Endothelial cell of umbilical vein (primary cell): ENCODE data around the gene NRXN3. TPM values are rescaled to one million over a fixed set of nuclear protein-coding genes. Genes with fewer than 3 reads are reported as not detected.

Experiments used
- BruUV-seq: library from RNA; stranded (reverse); fragments of 400-500 nt; replicated peaks from 2 replicates; lab custom pipeline; 2021; lab: Mats Ljungman, UMichigan
- CTCF ChIA-PET: fragments of 300-600, 350-600 bp; sonication (Branson Sonifier 250); formaldehyde crosslinking; loops from one replicate; lab custom pipeline; 2021; ENCODE audit warnings: antibody characterized with exemption, inconsistent platforms; lab: Charles Lee
- POLR2A ChIA-PET: fragments of 300-600, 350-600 bp; sonication (Branson Sonifier 250); formaldehyde crosslinking; loops from one replicate; lab custom pipeline; 2021; ENCODE audit warnings: antibody characterized with exemption, inconsistent platforms; lab: Charles Lee
- DNase-seq: peaks from one replicate; pipeline ENCODE4 v3.0.0-alpha.2; 2011; ENCODE audit warnings: low read depth, low spot score
- FAIRE-seq: peaks from 2 replicates; lab custom pipeline; 2011; peaks lifted over from hg19 to GRCh38; lab: Jason Lieb, UNC
- H2AFZ ChIP-seq: 2 replicates; pipeline ENCODE4 v1.6.0; 2012; ENCODE audit warnings: low read depth, low read length, control low read depth, inconsistent platforms
- H3K27ac ChIP-seq: 2 replicates; pipeline ENCODE4 v1.5.1; 2011; ENCODE audit warnings: low read depth, mild to moderate bottlenecking, control low read depth, low read length, moderate library complexity; ENCODE audit not compliant: insufficient read depth
- H3K27me3 ChIP-seq, 2 experiments: 2 replicates each; pipeline versions ENCODE4 v1.6.0 to v1.6.1; 2011; ENCODE audit warnings: low read length in 2 of 2, mixed read lengths in 1 of 2; ENCODE audit not compliant: control insufficient read depth in 2 of 2, insufficient read depth in 2 of 2
- H3K36me3 ChIP-seq, 2 experiments: 2 replicates in 1 of 2; 3 replicates in 1 of 2; pipeline ENCODE4 v1.5.1; 2011; ENCODE audit warnings: low read length in 2 of 2, mild to moderate bottlenecking in 1 of 2, moderate library complexity in 1 of 2; ENCODE audit not compliant: control insufficient read depth in 2 of 2, insufficient read depth in 2 of 2; ENCODE audit errors: extremely low read depth in 1 of 2
- H3K4me1 ChIP-seq: 3 replicates; pipeline ENCODE4 v1.5.1; 2011; ENCODE audit warnings: mild to moderate bottlenecking, low read length; ENCODE audit not compliant: control insufficient read depth, insufficient read depth; ENCODE audit errors: extremely low read depth
- H3K4me2 ChIP-seq: 2 replicates; pipeline ENCODE4 v1.6.1; 2011; ENCODE audit warnings: low read length, control low read depth, mixed read lengths; ENCODE audit not compliant: insufficient read depth
- H3K4me3 ChIP-seq, 3 experiments: fragments of 200-600 bp in 1 of 3; sonication (generic), shearing (Covaris generic) in 1 of 3; replicated peaks in 1 of 3; 2 replicates each; pipeline ENCODE4 v1.5.1; 2011 to 2016; ENCODE audit warnings: control low read depth in 3 of 3, low read length in 3 of 3, mild to moderate bottlenecking in 2 of 3, inconsistent platforms in 1 of 3, low read depth in 1 of 3, moderate library complexity in 1 of 3; ENCODE audit not compliant: insufficient read depth in 1 of 3
- H3K79me2 ChIP-seq: 2 replicates; pipeline ENCODE4 v1.6.0; 2012; ENCODE audit warnings: low read length, inconsistent platforms; ENCODE audit not compliant: control insufficient read depth, insufficient read depth
- H3K9ac ChIP-seq: replicated peaks from 2 replicates; pipeline ENCODE3; 2011; ENCODE audit warnings: low read length, control low read depth; ENCODE audit not compliant: insufficient read depth; ENCODE audit errors: extremely low read depth
- H3K9me1 ChIP-seq: replicated peaks from 3 replicates; pipeline ENCODE4 v1.6.0; 2011; ENCODE audit warnings: mild to moderate bottlenecking, low read length; ENCODE audit not compliant: control insufficient read depth, insufficient read depth; ENCODE audit errors: extremely low read depth
- H3K9me3 ChIP-seq: replicated peaks from 2 replicates; pipeline ENCODE4 v1.5.1; 2012; ENCODE audit warnings: low read length, inconsistent platforms; ENCODE audit not compliant: control insufficient read depth, insufficient read depth
- H4K20me1 ChIP-seq: replicated peaks from 2 replicates; pipeline ENCODE3; 2011; ENCODE audit warnings: mild to moderate bottlenecking, low read length; ENCODE audit not compliant: control insufficient read depth, insufficient read depth; ENCODE audit errors: extremely low read depth
- CTCF ChIP-seq, 2 donors: IDR thresholded peaks; 1 replicate in 1 of 2; 2 replicates in 1 of 2; pipeline ENCODE4 v1.5.1; 2011; ENCODE audit warnings: low read length in 2 of 2, mild to moderate bottlenecking in 2 of 2, moderate library complexity in 2 of 2, control low read depth in 1 of 2, inconsistent platforms in 1 of 2, low read depth in 1 of 2; ENCODE audit not compliant: insufficient read depth in 1 of 2; ENCODE audit errors: extremely low read depth in 1 of 2
- EZH2 ChIP-seq: IDR thresholded peaks from 2 replicates; pipeline ENCODE4 v1.6.1; 2012; ENCODE audit warnings: borderline replicate concordance, low read depth, mild to moderate bottlenecking, moderate library complexity, low read length, inconsistent platforms; ENCODE audit not compliant: severe bottlenecking
- FOS ChIP-seq: IDR thresholded peaks from 2 replicates; pipeline ENCODE4 v1.6.1; 2011; ENCODE audit warnings: mild to moderate bottlenecking, low read length, moderate library complexity, borderline replicate concordance; ENCODE audit not compliant: insufficient read depth
- GATA2 ChIP-seq: IDR thresholded peaks from 2 replicates; pipeline ENCODE4 v1.7.0; 2011; ENCODE audit warnings: low read depth, mild to moderate bottlenecking, moderate library complexity, mixed read lengths, low read length; ENCODE audit not compliant: insufficient read length, insufficient read depth
- JUN ChIP-seq: IDR thresholded peaks from 2 replicates; pipeline ENCODE4 v1.6.1; 2011; ENCODE audit warnings: borderline replicate concordance, low read depth; ENCODE audit not compliant: insufficient read length, insufficient read depth
- MAX ChIP-seq: IDR thresholded peaks from 2 replicates; pipeline ENCODE4 v1.6.1; 2011; ENCODE audit not compliant: insufficient read depth, insufficient read length
- MYC ChIP-seq: IDR thresholded peaks from one replicate; pipeline ENCODE4 v1.6.1; 2011; ENCODE audit warnings: mild to moderate bottlenecking, low read depth, low read length
- POLR2A ChIP-seq: IDR thresholded peaks from 2 replicates; pipeline ENCODE4 v1.6.1; 2012; ENCODE audit warnings: low read depth, mild to moderate bottlenecking, control low read depth, low read length
- POLR2AphosphoS5 ChIP-seq: IDR thresholded peaks from 2 replicates; pipeline ENCODE4 v1.6.1; 2012; ENCODE audit warnings: low read depth, mild to moderate bottlenecking, control low read depth, low read length, moderate library complexity; ENCODE audit not compliant: insufficient read depth
- dilution Hi-C: fragments of 300-500 bp; cut with MboI; formaldehyde crosslinking; loops from one replicate; pipeline ENCODE4 v1.15.0; 2019; ENCODE audit warnings: low sequenced_read_pairs; ENCODE audit not compliant: extremely low pct_ligation_motif_present
- intact Hi-C: fragments of 100-400 bp; cut with micrococcal nuclease; formaldehyde crosslinking; loops from one replicate; pipeline ENCODE4 v1.10.0; 2022
- polyA plus RNA-seq, 4 experiments: library from polyadenylated mRNA; depleted of rRNA in 3 of 4; stranded (reverse) in 3 of 4; unstranded in 1 of 4; fragments of >200 nt; gene quantifications; 2 replicates each; pipeline versions ENCODE4 v1.2.1 to v1.2.3, GENCODE V29; 2011 to 2012; ENCODE audit warnings: missing spikeins in 1 of 4
- total RNA-seq: library from RNA; stranded (reverse); gene quantifications from 2 replicates; pipeline ENCODE4 v1.2.3, GENCODE V29; 2021

NRXN3 gene
- total and polyA plus RNA-seq, 2 donors (not counting 3 experiments of a cell fraction or from before 2014, with no cell fraction given): 0.72 to 4.2 TPM

- Histone ChIP-seq H3K4me1 (no peaks in the 10 kb centered on the region), H3K4me3 (no peak overlapping the region), H3K9ac (no peak overlapping the region), H3K27me3 (no peaks in the 10 kb centered on the region), H3K9me1 (no peaks in the 10 kb centered on the region), H3K79me2 (no peaks in the 10 kb centered on the region), H3K27ac (no peak overlapping the region), H3K36me3 (no peaks in the 10 kb centered on the region), H3K9me3 (no peaks in the 10 kb centered on the region), H4K20me1 (no peaks in the 10 kb centered on the region), H2AFZ (no peak overlapping the region), H3K4me2 (no peak overlapping the region)
- CTCF ChIA-PET: interaction anchor here (0.7 kb wide), 1 partner anchor 509 kb away, joined by 4 read pairs; no protein-coding TSS in a partner anchor
- DNase-seq (no peak), FAIRE-seq (no peak)
- TF ChIP-seq GATA2: no peak
- no peak for TF ChIP-seq MAX
- no peak for TF ChIP-seq FOS
- no peak for TF ChIP-seq MYC
- no peak for TF ChIP-seq CTCF (IDR thresholded peaks at IDR 0.05; ENCODE audit: extremely low read depth in 1 of 2, insufficient read depth in 1 of 2, low read depth in 1 of 2, low read length in 2 of 2)
- no peak for TF ChIP-seq POLR2A
- no peak for TF ChIP-seq EZH2
- TF ChIP-seq POLR2AphosphoS5: no peak
- no peak for TF ChIP-seq JUN
- intact Hi-C loops (no loop called here), dilution Hi-C loops (no loop called here)
- BruUV-seq: no TSS peak
- POLR2A ChIA-PET: no interaction called here
Measured at GRCh38 chr14:79442786-79443185, 1272.6 kb downstream of the NRXN3 start.
